Stomach (tissue), 4 donors: Measurements from ENCODE around the gene GANAB.

Experiments
- POLR2AphosphoS5 ChIP-seq, 3 donors: sonication (generic); formaldehyde crosslinking; IDR thresholded peaks; one replicate each; pipeline ENCODE4 v1.6.1; 2016; ENCODE audit warnings: antibody characterized with exemption in 3 of 3
- TF ChIP-seq, protein P1 (sequence below), 7 experiments: fragments of 450-650 bp in 4 of 7; fragments of 200-600 bp in 3 of 7; sonication (generic) in 3 of 7; IDR thresholded peaks; one replicate each; pipeline ENCODE4 v1.5.1; 2016 to 2019; ENCODE audit warnings: antibody characterized with exemption in 7 of 7, control low read depth in 2 of 7, mild to moderate bottlenecking in 1 of 7

DNA sequence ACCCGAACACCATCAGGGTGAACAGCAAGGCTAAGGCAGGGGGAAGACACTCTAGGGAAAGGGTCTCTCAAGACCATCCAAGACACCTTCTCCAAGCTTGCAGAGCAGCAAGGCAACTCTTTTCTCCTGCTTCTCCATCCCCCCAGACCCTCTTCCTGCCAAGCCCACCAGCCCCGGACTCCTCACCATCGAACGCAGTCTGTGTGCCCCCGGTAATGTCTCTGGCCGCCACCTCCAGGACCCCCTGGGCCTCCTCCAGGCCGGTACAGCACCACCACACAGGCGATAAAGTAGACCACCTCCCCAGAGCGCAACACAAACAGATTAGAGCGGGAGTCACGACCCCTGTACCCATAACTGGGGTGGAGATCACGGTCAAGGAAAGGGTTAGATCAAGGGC, 37.6 kb downstream of the GANAB start:
- TF ChIP-seq, protein P1, sequence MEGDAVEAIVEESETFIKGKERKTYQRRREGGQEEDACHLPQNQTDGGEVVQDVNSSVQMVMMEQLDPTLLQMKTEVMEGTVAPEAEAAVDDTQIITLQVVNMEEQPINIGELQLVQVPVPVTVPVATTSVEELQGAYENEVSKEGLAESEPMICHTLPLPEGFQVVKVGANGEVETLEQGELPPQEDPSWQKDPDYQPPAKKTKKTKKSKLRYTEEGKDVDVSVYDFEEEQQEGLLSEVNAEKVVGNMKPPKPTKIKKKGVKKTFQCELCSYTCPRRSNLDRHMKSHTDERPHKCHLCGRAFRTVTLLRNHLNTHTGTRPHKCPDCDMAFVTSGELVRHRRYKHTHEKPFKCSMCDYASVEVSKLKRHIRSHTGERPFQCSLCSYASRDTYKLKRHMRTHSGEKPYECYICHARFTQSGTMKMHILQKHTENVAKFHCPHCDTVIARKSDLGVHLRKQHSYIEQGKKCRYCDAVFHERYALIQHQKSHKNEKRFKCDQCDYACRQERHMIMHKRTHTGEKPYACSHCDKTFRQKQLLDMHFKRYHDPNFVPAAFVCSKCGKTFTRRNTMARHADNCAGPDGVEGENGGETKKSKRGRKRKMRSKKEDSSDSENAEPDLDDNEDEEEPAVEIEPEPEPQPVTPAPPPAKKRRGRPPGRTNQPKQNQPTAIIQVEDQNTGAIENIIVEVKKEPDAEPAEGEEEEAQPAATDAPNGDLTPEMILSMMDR (IDR thresholded peaks at IDR 0.05), result no peak
- no peak for TF ChIP-seq POLR2AphosphoS5 (IDR thresholded peaks at IDR 0.05)
